RWPE1 (cell line): ENCODE measurements around the gene CDHR3.

Experiments
- CTCF ChIA-PET: fragments of 350-600 bp; sonication (Branson Sonifier 250); formaldehyde crosslinking; extraction: SDS; loops from one replicate; lab custom pipeline; 2021; lab: Yijun Ruan, JAX
- POLR2A ChIA-PET: fragments of 400-600 bp; formaldehyde crosslinking; extraction: SDS; loops from one replicate; lab custom pipeline; 2020; ENCODE audit warnings: antibody characterized with exemption; ENCODE audit not compliant: low non-redundant PET; lab: Yijun Ruan, JAX
- DNase-seq: peaks from one replicate; pipeline ENCODE4 v3.0.0; 2012; ENCODE audit warnings: low spot score
- H3K27ac ChIP-seq: fragments of 450-650 bp; 2 replicates; pipeline ENCODE4 v1.5.1; 2017
- TF ChIP-seq, protein P1 (sequence below): fragments of 450-650 bp; conservative IDR thresholded peaks from 2 replicates; pipeline ENCODE4 v1.5.1; 2017; ENCODE audit warnings: low read depth, mild to moderate bottlenecking

Gene CDHR3

DNA sequence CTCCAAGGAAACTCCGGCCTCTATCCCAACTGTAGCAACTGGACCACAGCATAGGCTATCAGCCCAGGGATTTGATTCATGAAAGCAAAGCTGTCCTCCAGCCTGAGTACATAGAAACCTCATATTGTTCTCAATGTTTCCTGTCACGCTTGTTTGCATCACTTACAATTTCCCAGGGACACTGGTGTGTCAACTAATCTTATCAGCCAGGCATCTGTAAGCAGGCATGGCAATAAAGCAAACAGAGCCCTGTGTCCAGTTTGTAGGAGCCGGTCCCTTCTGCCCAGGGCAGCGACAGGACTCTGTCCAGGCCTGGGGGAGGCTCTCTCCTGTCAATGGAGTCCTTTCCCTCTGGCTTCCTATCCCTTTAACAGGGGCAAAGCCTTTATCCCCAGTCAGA lies 23.0 kb upstream of the CDHR3 start:
- POLR2A ChIA-PET: no interaction called here
- TF ChIP-seq, protein P1, sequence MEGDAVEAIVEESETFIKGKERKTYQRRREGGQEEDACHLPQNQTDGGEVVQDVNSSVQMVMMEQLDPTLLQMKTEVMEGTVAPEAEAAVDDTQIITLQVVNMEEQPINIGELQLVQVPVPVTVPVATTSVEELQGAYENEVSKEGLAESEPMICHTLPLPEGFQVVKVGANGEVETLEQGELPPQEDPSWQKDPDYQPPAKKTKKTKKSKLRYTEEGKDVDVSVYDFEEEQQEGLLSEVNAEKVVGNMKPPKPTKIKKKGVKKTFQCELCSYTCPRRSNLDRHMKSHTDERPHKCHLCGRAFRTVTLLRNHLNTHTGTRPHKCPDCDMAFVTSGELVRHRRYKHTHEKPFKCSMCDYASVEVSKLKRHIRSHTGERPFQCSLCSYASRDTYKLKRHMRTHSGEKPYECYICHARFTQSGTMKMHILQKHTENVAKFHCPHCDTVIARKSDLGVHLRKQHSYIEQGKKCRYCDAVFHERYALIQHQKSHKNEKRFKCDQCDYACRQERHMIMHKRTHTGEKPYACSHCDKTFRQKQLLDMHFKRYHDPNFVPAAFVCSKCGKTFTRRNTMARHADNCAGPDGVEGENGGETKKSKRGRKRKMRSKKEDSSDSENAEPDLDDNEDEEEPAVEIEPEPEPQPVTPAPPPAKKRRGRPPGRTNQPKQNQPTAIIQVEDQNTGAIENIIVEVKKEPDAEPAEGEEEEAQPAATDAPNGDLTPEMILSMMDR: no peak
- H3K27ac ChIP-seq: no peak overlapping the region
- CTCF ChIA-PET: no interaction called here
- DNase-seq: no peak

DNA sequence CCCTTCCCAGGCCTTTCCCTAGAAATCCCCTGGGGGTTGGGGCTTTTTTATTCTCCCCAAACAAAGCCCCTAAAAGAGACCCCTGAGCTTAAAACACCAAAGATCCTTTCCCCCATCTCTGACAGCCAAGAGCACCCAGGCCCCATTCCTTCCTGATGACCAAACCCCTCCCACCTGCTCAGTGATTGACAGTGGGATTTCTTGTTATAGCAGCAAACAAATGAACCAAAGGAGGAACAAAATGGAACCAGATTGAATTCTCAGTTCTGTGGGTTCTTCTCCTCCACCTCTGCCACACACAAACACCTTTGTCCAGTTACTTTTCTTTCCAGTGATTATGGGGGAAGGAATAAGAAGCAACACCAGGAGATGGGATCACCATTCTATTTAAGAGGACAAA lies 21.5 kb upstream of the CDHR3 start:
- POLR2A ChIA-PET: no interaction called here
- DNase-seq: no peak
- CTCF ChIA-PET: no interaction called here
- TF ChIP-seq, protein P1: no peak
- H3K27ac ChIP-seq: no peak overlapping the region

DNA sequence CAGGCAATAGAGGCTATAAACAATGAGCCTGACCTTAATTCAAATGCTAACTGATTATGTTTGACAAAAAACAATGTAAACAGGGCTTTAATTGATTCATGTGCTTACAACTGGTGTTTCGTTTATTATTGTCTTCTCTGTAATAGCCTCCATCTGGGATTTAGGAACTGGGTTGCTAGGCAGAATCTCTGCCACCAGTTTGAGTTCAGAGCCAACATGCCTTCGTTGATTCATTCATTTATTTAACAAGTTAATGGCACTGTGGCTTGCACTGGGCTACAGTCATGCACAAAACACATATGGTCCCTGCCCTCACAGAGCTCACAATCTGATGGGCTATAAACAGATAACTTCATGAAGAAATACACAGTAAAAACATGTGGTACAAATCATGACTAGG lies 19.6 kb upstream of the CDHR3 start:
- ChIA-PET POLR2A (no interaction called here), CTCF (no interaction called here)
- TF ChIP-seq, protein P1: no peak
- no peak overlapping the region for H3K27ac ChIP-seq
- DNase-seq: no peak

DNA sequence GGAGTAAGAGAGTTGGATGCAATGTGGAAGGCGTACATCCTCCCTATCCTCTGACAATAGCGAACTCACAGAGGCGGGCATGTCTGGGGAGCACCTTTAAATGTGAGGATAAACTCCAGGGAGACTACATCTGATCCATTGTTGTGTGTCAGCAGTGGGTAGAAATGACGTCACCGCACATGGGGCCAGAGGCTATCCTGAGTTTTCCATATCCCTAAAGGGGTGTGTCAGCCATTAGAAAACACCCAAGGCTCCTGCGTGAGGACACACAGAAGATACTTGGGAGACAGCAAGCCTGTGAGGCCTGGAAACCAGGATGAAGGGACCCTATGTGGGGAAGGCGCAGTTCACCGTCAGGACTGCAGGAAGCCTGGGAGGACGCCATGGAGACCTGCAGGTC lies 17.2 kb upstream of the CDHR3 start:
- CTCF ChIA-PET: interaction anchor here (0.7 kb wide), 1 partner anchor 31 kb away, joined by 3 read pairs; no protein-coding TSS in a partner anchor
- H3K27ac ChIP-seq: no peak overlapping the region
- no peak for DNase-seq
- TF ChIP-seq, protein P1: no peak
- POLR2A ChIA-PET: no interaction called here

DNA sequence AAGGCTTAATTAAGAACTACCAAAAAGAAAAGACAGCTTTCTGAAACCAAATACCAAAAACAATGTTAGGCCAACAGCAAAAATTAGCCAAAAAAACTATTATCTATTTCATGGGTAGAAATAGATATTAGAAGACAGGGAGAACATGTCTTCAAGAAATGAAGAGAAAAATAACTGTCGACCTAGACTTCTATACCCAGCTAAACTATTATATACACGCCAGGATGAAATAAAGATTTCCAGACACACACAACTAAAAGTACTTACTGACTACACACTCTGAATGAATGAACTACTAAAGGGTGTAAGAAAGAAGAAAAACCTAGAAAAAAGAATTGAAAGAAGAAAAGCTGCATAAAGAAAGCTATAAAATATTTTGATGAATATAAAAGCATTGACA lies 11.5 kb upstream of the CDHR3 start:
- CTCF ChIA-PET: interaction anchor here (0.7 kb wide), 1 partner anchor 1606 kb away, joined by 5 read pairs; no protein-coding TSS in a partner anchor
- POLR2A ChIA-PET: no interaction called here
- no peak overlapping the region for H3K27ac ChIP-seq
- no peak for DNase-seq
- TF ChIP-seq, protein P1: no peak

DNA sequence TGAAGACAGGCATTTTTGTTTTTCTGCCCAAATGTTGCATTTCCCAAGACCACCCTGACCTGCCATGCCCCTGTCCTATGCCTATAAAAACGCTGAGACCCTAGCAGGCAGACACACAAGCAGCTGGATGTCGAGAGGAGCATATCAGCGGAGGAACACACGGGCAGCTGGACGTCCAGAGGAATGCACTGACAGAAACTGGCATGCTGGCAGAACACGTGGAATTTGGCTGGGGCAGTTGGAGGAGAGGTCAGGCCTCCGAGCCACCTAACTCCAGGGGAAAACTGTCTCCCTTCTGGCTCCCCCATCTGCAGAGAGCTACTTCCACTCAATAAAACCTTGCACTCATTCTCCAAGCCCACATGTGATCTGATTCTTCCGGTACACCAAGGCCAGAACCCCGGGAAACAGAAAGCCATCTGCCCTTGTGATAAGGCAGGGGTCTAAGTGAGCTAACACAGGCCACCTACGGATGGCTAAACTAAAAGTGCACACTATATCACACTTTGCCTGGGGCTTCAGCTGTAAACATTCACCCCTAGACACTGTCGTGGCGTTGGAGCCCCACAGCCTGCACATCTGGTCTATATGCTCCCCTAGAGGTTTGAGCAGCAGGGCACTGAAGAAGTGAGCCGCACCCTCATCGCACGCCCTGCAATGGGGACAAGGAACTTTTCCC lies 10.0 kb upstream of the CDHR3 start:
- DNase-seq: no peak
- H3K27ac ChIP-seq: no peak overlapping the region
- ChIA-PET CTCF (no interaction called here), POLR2A (no interaction called here)
- TF ChIP-seq, protein P1: no peak
